Gastrocnemius medialis (tissue), 4 donors: ENCODE data around the gene POLR2C.

Experiments
- POLR2A ChIP-seq, 2 donors: fragments of 450-650 bp; IDR thresholded peaks; one replicate each; pipeline ENCODE4 v1.6.1; 2017; ENCODE audit warnings: antibody characterized with exemption in 2 of 2, mild to moderate bottlenecking in 2 of 2, moderate library complexity in 2 of 2
- TF ChIP-seq, protein P1 (sequence below), 5 experiments: fragments of 450-650 bp in 3 of 5; fragments of 200-600 bp in 2 of 5; sonication (generic) in 2 of 5; IDR thresholded peaks in 4 of 5; conservative IDR thresholded peaks in 1 of 5; 1 replicate in 4 of 5; 2 replicates in 1 of 5; pipeline ENCODE4 v1.5.1; 2016 to 2019; ENCODE audit warnings: antibody characterized with exemption in 5 of 5, mild to moderate bottlenecking in 3 of 5, moderate library complexity in 3 of 5

DNA sequence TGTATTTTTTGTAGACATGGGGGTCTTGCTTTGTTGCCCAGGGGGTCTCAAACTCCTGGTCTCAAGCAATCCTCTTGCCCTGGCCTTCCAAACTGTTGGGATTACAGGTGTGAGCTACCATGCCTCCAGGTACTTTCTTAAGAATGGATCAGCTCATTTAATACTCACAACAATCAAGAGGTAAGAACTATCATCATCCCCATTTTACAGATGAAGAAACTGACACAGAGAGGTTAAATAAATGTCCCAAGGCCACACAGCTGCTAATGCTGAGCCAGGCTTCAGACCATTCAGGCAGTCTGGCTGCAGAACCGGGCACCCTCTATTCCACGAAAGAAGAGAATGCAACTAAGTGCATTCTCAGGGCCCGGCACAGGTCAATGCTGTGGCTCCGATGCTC lies 51.9 kb downstream of the POLR2C start:
- TF ChIP-seq, protein P1, sequence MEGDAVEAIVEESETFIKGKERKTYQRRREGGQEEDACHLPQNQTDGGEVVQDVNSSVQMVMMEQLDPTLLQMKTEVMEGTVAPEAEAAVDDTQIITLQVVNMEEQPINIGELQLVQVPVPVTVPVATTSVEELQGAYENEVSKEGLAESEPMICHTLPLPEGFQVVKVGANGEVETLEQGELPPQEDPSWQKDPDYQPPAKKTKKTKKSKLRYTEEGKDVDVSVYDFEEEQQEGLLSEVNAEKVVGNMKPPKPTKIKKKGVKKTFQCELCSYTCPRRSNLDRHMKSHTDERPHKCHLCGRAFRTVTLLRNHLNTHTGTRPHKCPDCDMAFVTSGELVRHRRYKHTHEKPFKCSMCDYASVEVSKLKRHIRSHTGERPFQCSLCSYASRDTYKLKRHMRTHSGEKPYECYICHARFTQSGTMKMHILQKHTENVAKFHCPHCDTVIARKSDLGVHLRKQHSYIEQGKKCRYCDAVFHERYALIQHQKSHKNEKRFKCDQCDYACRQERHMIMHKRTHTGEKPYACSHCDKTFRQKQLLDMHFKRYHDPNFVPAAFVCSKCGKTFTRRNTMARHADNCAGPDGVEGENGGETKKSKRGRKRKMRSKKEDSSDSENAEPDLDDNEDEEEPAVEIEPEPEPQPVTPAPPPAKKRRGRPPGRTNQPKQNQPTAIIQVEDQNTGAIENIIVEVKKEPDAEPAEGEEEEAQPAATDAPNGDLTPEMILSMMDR (IDR thresholded peaks at IDR 0.05 in 4 of 5, conservative IDR thresholded peaks at IDR 0.05 in 1 of 5), result no peak
- no peak for TF ChIP-seq POLR2A (IDR thresholded peaks at IDR 0.05)
